Suprapubic skin (tissue), 4 donors: ENCODE data around the gene RNPC3. TPM values are rescaled to one million over a fixed set of nuclear protein-coding genes. Genes with fewer than 3 reads are reported as not detected.
"Not testable (repeated sequence)": the region's sequence is repeated elsewhere in the genome, so short reads cannot be mapped to it uniquely, and the experiment has no call there.

Experiments
- DNase-seq, 2 donors: peaks; one replicate each; pipeline ENCODE4 v3.0.0-alpha.2; 2019; ENCODE audit warnings: low spot score in 2 of 2
- H3K27ac ChIP-seq: fragments of 200-600 bp; sonication (generic); one replicate; pipeline ENCODE4 v1.5.1; 2019
- H3K27me3 ChIP-seq: fragments of 200-600 bp; sonication (generic); one replicate; pipeline ENCODE4 v1.5.1; 2019
- H3K36me3 ChIP-seq: fragments of 200-600 bp; sonication (generic); one replicate; pipeline ENCODE4 v1.5.1; 2019
- H3K4me1 ChIP-seq: fragments of 200-600 bp; sonication (generic); one replicate; pipeline ENCODE4 v1.5.1; 2019
- H3K4me3 ChIP-seq: fragments of 200-600 bp; sonication (generic); one replicate; pipeline ENCODE4 v1.5.1; 2019; ENCODE audit warnings: mild to moderate bottlenecking
- H3K9me3 ChIP-seq: fragments of 200-600 bp; sonication (generic); one replicate; pipeline ENCODE4 v1.5.1; 2019
- EP300 ChIP-seq: sonication (generic); formaldehyde crosslinking; IDR thresholded peaks from one replicate; pipeline ENCODE4 v1.6.1; 2017; ENCODE audit warnings: antibody characterized with exemption
- POLR2A ChIP-seq, 2 donors: fragments of 450-650 bp; IDR thresholded peaks; one replicate each; pipeline ENCODE4 v1.6.1; 2017; ENCODE audit warnings: antibody characterized with exemption in 2 of 2, mild to moderate bottlenecking in 2 of 2, moderate library complexity in 2 of 2
- POLR2AphosphoS5 ChIP-seq, 3 donors: sonication (generic); formaldehyde crosslinking; IDR thresholded peaks; one replicate each; pipeline ENCODE4 v1.6.1; 2017; ENCODE audit warnings: antibody characterized with exemption in 3 of 3
- WGBS: methylation state at CpG from one replicate; pipeline ENCODE4 v1.1.5; 2018; 5-methylcytosine and 5-hydroxymethylcytosine counted together
- total RNA-seq, 4 donors: library from RNA; depleted of rRNA; stranded (reverse); fragments of >200 nt; gene quantifications; one replicate each; pipeline ENCODE4 v1.1.0, GENCODE V29; 2016
- TF ChIP-seq, protein P1 (sequence below), 2 donors: fragments of 200-600 bp in 1 of 2; fragments of 450-650 bp in 1 of 2; sonication (generic) in 1 of 2; IDR thresholded peaks; one replicate each; pipeline ENCODE4 v1.5.1; 2016 to 2019; ENCODE audit warnings: antibody characterized with exemption in 2 of 2, mild to moderate bottlenecking in 1 of 2, moderate library complexity in 1 of 2

RNPC3 gene
- total RNA-seq, 4 donors from 2014 or later = 20.2 to 111 (median 38.1) TPM

DNA sequence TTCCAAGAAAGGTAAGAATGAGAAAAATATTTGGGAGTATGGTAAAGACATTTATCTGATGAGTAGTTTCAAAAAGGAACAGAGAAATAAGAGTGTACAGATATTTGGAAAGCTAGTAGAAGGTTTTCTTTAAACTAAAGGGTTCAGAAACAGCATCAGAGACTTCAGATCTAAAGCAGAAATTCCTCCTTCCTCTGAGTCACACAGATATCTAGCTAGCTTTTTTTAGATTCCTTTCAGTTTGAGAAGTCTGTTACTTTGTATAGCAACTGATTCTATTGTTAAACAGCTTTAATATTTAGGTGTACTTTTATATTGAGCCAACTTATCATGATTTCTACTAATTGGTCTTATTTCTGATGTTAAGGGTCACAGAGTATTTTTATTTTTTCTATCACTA is 50.6 kb downstream of the RNPC3 start:
- TF ChIP-seq POLR2A (IDR thresholded peaks at IDR 0.05) (no peak), POLR2AphosphoS5 (IDR thresholded peaks at IDR 0.05) (no peak), EP300 (no peak)
- TF ChIP-seq, protein P1, sequence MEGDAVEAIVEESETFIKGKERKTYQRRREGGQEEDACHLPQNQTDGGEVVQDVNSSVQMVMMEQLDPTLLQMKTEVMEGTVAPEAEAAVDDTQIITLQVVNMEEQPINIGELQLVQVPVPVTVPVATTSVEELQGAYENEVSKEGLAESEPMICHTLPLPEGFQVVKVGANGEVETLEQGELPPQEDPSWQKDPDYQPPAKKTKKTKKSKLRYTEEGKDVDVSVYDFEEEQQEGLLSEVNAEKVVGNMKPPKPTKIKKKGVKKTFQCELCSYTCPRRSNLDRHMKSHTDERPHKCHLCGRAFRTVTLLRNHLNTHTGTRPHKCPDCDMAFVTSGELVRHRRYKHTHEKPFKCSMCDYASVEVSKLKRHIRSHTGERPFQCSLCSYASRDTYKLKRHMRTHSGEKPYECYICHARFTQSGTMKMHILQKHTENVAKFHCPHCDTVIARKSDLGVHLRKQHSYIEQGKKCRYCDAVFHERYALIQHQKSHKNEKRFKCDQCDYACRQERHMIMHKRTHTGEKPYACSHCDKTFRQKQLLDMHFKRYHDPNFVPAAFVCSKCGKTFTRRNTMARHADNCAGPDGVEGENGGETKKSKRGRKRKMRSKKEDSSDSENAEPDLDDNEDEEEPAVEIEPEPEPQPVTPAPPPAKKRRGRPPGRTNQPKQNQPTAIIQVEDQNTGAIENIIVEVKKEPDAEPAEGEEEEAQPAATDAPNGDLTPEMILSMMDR (IDR thresholded peaks at IDR 0.05) = no peak
- no peaks in the 10 kb centered on the region for H3K27me3 ChIP-seq

DNA sequence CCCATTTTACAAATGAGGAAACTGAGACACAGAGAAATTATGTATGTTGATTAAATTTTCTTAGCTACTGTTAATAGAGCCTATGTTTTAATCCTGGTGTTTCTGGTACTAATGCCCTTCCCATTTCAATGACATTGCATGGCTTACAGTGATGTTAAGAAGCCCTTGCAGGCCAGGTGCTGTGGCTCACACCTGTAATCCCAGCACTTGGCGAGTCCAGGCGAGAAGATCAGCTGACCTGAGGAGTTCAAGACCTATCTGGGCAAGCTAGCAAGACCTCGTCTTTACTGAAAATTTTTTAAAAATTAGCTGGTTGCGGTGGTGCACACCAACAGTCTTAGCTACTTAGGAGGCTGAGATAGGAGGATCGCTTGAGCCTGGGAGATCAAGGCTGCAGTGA is 51.3 kb downstream of the RNPC3 start:
- 95% methylated on average over 5 of the region's 5 CpGs for WGBS
- H3K4me1 ChIP-seq, DNase-seq, H3K27ac ChIP-seq, H3K27me3 ChIP-seq, H3K36me3 ChIP-seq, H3K4me3 ChIP-seq, H3K9me3 ChIP-seq: not testable (repeated sequence)

More for the DNA sequence above, 50.6 kb downstream of the RNPC3 start:
- Histone ChIP-seq H3K9me3 (no peaks in the 10 kb centered on the region), H3K36me3 (peaks cover 3% of the 10 kb centered on the region), H3K27ac (no peak overlapping the region), H3K4me1 (no peaks in the 10 kb centered on the region), H3K4me3 (no peak overlapping the region)
- no peak for DNase-seq

DNA sequence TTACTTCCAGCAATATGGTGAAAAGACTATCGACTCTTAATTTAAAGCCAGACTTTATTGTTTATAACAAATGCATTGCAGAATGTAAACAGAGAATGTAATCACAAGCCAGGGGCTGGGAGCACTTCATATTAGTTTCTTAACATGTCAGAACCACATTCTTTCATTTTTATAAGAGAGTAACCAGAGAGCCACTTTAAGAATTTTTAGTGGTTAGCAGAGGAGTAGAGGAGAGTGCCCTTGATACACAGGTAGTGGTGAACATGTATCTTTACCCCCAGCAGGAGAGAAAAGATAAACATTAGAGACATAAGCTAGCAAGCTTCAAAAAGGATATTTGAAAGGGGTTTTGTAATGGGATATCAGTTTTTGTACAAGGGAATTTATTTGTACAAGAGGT is 57.0 kb downstream of the RNPC3 start:
- Histone ChIP-seq H3K27ac (no peak overlapping the region), H3K36me3 (no peaks in the 10 kb centered on the region), H3K4me3 (no peak overlapping the region), H3K9me3 (no peaks in the 10 kb centered on the region), H3K4me1 (no peaks in the 10 kb centered on the region), H3K27me3 (no peaks in the 10 kb centered on the region)
- TF ChIP-seq POLR2A (IDR thresholded peaks at IDR 0.05) (no peak), POLR2AphosphoS5 (IDR thresholded peaks at IDR 0.05) (no peak), EP300 (no peak)
- TF ChIP-seq, protein P1 (IDR thresholded peaks at IDR 0.05) = no peak
- no peak for DNase-seq
- WGBS = 96% methylated on average over 1 of the region's 1 CpG

DNA sequence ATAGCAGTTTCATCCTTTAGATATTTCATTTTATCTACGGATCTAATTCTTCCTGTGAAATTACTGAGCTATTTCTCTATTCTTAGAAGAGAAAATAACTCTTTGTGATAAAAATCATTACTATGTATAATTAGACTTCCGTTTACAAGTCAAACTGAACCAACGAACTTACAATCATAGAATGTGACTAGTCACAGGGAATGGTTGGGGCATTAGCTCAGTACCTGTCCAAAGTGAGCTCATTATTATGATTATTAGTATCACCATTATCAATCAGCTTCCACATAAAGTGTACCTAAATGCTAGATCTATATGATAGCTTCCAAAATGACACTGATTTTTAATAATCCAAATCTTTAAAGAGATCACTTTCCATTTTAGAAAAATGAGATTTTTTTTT is 58.4 kb downstream of the RNPC3 start:
- H3K4me1 ChIP-seq = no peaks in the 10 kb centered on the region
- H3K36me3 ChIP-seq = no peaks in the 10 kb centered on the region
- TF ChIP-seq EP300 = no peak
- TF ChIP-seq POLR2AphosphoS5 (IDR thresholded peaks at IDR 0.05) = no peak
- no peak for TF ChIP-seq POLR2A (IDR thresholded peaks at IDR 0.05)
- TF ChIP-seq, protein P1 (IDR thresholded peaks at IDR 0.05) = no peak
- no peaks in the 10 kb centered on the region for H3K9me3 ChIP-seq
- no peaks in the 10 kb centered on the region for H3K27me3 ChIP-seq
- H3K27ac ChIP-seq = no peak overlapping the region
- H3K4me3 ChIP-seq = no peak overlapping the region
- no peak for DNase-seq
- 84% methylated on average over 3 of the region's 3 CpGs for WGBS

DNA sequence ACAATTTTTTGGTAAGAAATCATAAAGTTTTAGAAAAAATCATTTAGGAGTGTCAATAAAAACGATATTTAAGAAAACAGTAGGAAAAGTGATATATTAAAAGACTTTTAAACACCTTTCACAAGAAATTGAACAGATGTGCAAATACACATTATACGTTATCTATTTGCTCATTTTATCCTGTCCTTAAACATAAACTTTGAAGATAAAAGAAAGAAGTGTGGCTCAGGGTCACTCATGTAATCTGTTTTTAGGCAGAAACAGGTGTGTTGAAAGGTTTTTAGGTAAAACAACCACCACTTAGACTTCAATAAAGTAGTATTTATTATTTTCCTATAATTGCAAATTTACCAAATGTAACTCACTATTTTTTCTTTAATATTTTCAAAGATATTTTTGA is 59.0 kb downstream of the RNPC3 start:
- Histone ChIP-seq H3K9me3 (no peaks in the 10 kb centered on the region), H3K4me1 (no peaks in the 10 kb centered on the region), H3K27me3 (no peaks in the 10 kb centered on the region), H3K36me3 (no peaks in the 10 kb centered on the region), H3K27ac (no peak overlapping the region), H3K4me3 (no peak overlapping the region)
- TF ChIP-seq POLR2AphosphoS5 (IDR thresholded peaks at IDR 0.05) (no peak), EP300 (no peak), POLR2A (IDR thresholded peaks at IDR 0.05) (no peak)
- TF ChIP-seq, protein P1 (IDR thresholded peaks at IDR 0.05) = no peak
- WGBS = 83% methylated on average over 2 of the region's 2 CpGs
- no peak for DNase-seq

DNA sequence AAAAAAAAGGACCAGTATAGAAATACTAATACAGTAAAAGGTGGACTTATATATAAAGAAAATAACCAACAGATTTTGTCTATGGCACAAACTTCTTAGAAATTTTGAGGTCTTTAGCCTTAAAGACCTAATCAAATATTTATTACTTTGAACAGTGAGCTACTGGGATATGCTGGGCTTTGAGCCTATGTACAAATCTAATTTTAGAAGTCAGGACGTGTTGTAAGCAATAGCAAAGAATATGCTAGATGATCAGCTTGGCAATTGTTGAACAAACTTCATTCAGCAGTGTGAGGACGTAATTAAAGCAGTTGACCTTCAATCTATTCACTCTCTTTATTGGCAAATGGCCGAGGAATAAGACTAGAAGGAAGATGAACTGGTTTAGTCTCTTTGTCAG is 77.2 kb downstream of the RNPC3 start:
- not testable (repeated sequence) for H3K27me3 ChIP-seq, H3K4me1 ChIP-seq, H3K4me3 ChIP-seq, DNase-seq, H3K27ac ChIP-seq, H3K9me3 ChIP-seq, H3K36me3 ChIP-seq
- no CpG with 5 or more reads among the region's 3 CpGs for WGBS

Other genes with a start within 250 kb of the RNPC3 start
- 10 to 100 TPM; 12.7 to 69.5 (median 18.8) TPM for gene AMY2B, start 45.9 kb downstream of the RNPC3 start, total RNA-seq
- gene AMY2A, start 91.7 kb downstream of the RNPC3 start, total RNA-seq = not detected
- not detected for gene AMY1A, start 130.1 kb downstream of the RNPC3 start, total RNA-seq
- not detected for gene AMY1B, start 170.5 kb downstream of the RNPC3 start, total RNA-seq
- gene AMY1C, start 224.2 kb downstream of the RNPC3 start, total RNA-seq = under 1 TPM in 2 of 4 donors, not detected in 2; 0.60 to 0.98 TPM